Upper lobe of left lung (tissue), 4 donors: Measurements from ENCODE around the gene ANKRD63.

Experiments
- POLR2A ChIP-seq, 4 donors: fragments of 450-650 bp; IDR thresholded peaks; one replicate each; pipeline ENCODE4 v1.5.1; 2016 to 2017; ENCODE audit warnings: antibody characterized with exemption in 4 of 4, mild to moderate bottlenecking in 2 of 4
- POLR2AphosphoS5 ChIP-seq, 2 donors: sonication (generic); formaldehyde crosslinking; IDR thresholded peaks; one replicate each; pipeline ENCODE4 v1.5.1; 2017; ENCODE audit warnings: antibody characterized with exemption in 2 of 2
- TF ChIP-seq, protein P1 (sequence below), 6 experiments: fragments of 450-650 bp in 4 of 6; fragments of 200-600 bp in 2 of 6; sonication (generic) in 2 of 6; IDR thresholded peaks; one replicate each; pipeline ENCODE4 v1.5.1; 2016 to 2019; ENCODE audit warnings: antibody characterized with exemption in 6 of 6

DNA sequence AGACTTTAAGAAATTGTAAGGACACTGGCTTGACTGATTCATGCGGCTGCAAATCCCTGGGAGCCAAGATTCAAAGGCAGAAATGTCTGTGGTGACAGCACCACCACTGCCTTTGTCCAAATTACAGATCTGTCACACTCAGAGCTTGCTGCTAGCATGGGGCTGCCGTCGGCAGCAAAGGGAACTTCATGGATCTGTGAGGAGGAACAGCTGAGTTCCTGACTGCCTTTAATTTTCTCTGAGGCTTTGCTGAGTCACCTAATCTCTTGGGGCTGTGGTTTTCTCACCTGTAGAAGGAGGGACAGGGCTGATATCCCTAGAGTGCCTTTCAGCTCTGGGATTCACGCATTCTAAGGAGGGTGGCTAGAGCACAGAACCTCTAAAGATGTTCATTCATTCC, 48.1 kb downstream of the ANKRD63 start:
- TF ChIP-seq POLR2A (IDR thresholded peaks at IDR 0.05) (no peak), POLR2AphosphoS5 (IDR thresholded peaks at IDR 0.05) (no peak)
- TF ChIP-seq, protein P1, sequence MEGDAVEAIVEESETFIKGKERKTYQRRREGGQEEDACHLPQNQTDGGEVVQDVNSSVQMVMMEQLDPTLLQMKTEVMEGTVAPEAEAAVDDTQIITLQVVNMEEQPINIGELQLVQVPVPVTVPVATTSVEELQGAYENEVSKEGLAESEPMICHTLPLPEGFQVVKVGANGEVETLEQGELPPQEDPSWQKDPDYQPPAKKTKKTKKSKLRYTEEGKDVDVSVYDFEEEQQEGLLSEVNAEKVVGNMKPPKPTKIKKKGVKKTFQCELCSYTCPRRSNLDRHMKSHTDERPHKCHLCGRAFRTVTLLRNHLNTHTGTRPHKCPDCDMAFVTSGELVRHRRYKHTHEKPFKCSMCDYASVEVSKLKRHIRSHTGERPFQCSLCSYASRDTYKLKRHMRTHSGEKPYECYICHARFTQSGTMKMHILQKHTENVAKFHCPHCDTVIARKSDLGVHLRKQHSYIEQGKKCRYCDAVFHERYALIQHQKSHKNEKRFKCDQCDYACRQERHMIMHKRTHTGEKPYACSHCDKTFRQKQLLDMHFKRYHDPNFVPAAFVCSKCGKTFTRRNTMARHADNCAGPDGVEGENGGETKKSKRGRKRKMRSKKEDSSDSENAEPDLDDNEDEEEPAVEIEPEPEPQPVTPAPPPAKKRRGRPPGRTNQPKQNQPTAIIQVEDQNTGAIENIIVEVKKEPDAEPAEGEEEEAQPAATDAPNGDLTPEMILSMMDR (IDR thresholded peaks at IDR 0.05): no peak
